Bone marrow (tissue), 2 donors: ENCODE results near the gene MDC1.
"Not testable (repeated sequence)": the region's sequence is repeated elsewhere in the genome, so short reads cannot be mapped to it uniquely, and the experiment has no call there.

ENCODE experiments used
- DNase-seq, 2 donors: peaks; one replicate each; lab custom pipeline; 2025; lab: John Stamatoyannopoulos, UW

The MDC1 gene

GRCh38 chr6:30679765-30680535, 37.1 kb downstream of the MDC1 start:
- no peak for DNase-seq

- peak; percentile 67 to 80 for DNase-seq
Observed at GRCh38 chr6:30678964-30679726, 37.9 kb downstream of the MDC1 start.

GRCh38 chr6:30676660-30677285, 40.3 kb downstream of the MDC1 start:
- DNase-seq: no peak

- peak; percentile 69 to 94 for DNase-seq
Observed at GRCh38 chr6:30672445-30673253, 44.4 kb downstream of the MDC1 start, which contains the start of gene DHX16. Gene DHX16, minus strand, starts transcription at chr6:30673006. Its CDS starts 165 bp downstream, at chr6:30672841.

GRCh38 chr6:30670760-30671527, 46.1 kb downstream of the MDC1 start:
- DNase-seq: no peak

- not testable (repeated sequence) for DNase-seq
Observed at GRCh38 chr6:30666300-30666699, 50.8 kb downstream of the MDC1 start.

- no peak for DNase-seq
Observed at GRCh38 chr6:30664994-30665767, 51.9 kb downstream of the MDC1 start.

GRCh38 chr6:30657922-30658321, 59.2 kb downstream of the MDC1 start:
- DNase-seq: not testable (repeated sequence)

GRCh38 chr6:30657454-30657853, 59.6 kb downstream of the MDC1 start:
- DNase-seq: no peak

- no peak for DNase-seq
Observed at GRCh38 chr6:30656513-30656912, 60.6 kb downstream of the MDC1 start.

- no peak for DNase-seq
Observed at GRCh38 chr6:30655743-30656094, 61.4 kb downstream of the MDC1 start.

GRCh38 chr6:30654798-30655742, 62.0 kb downstream of the MDC1 start:
- no peak for DNase-seq

- DNase-seq: no peak
Observed at GRCh38 chr6:30651143-30651542, 65.9 kb downstream of the MDC1 start.
